HG03457 (cell line): ENCODE results near the gene ULK3.

ENCODE experiments used
- ATAC-seq: cut with Tn5 transposase; IDR thresholded peaks from one replicate; pipeline ENCODE4 v1.9.1; 2021; ENCODE audit warnings: moderate number of reproducible peaks; ENCODE audit not compliant: unreplicated experiment

ULK3 gene

GRCh38 chr15:74824976-74825375 lies 18.0 kb downstream of the ULK3 start:
- no peak for ATAC-seq

- no peak for ATAC-seq
These were observed 19.6 kb downstream of the ULK3 start for GRCh38 chr15:74823324-74823723.

- no peak for ATAC-seq
These were observed 20.7 kb downstream of the ULK3 start for GRCh38 chr15:74822233-74822632.

GRCh38 chr15:74821790-74822158 lies 21.2 kb downstream of the ULK3 start:
- ATAC-seq = no peak

- ATAC-seq = no peak
These were observed 21.7 kb downstream of the ULK3 start for GRCh38 chr15:74821091-74821789.

- ATAC-seq = no peak
These were observed 22.9 kb downstream of the ULK3 start for GRCh38 chr15:74820056-74820455.

GRCh38 chr15:74817370-74817737 lies 25.6 kb downstream of the ULK3 start:
- no peak for ATAC-seq

- ATAC-seq = no peak
These were observed 26.2 kb downstream of the ULK3 start for GRCh38 chr15:74816624-74817369.

GRCh38 chr15:74815961-74816360 lies 27.0 kb downstream of the ULK3 start:
- no peak for ATAC-seq

- no peak for ATAC-seq
These were observed 27.6 kb downstream of the ULK3 start for GRCh38 chr15:74815121-74815934.

- no peak for ATAC-seq
These were observed 30.4 kb downstream of the ULK3 start, which contains the start of gene LMAN1L for GRCh38 chr15:74812533-74812932. LMAN1L (plus strand) TSS chr15:74812835; CDS start chr15:74812855, 20 bp downstream.

- ATAC-seq = no peak
These were observed 33.0 kb downstream of the ULK3 start for GRCh38 chr15:74809956-74810355.

GRCh38 chr15:74809242-74809641 lies 33.7 kb downstream of the ULK3 start:
- no peak for ATAC-seq

- no peak for ATAC-seq
These were observed 34.1 kb downstream of the ULK3 start for GRCh38 chr15:74808840-74809229.

GRCh38 chr15:74808078-74808839 lies 34.7 kb downstream of the ULK3 start:
- ATAC-seq = no peak

GRCh38 chr15:74807282-74807681 lies 35.7 kb downstream of the ULK3 start:
- no peak for ATAC-seq

GRCh38 chr15:74804935-74805334 lies 38.0 kb downstream of the ULK3 start:
- ATAC-seq = no peak

- no peak for ATAC-seq
These were observed 40.0 kb downstream of the ULK3 start for GRCh38 chr15:74802862-74803447.

GRCh38 chr15:74802290-74802689 lies 40.7 kb downstream of the ULK3 start:
- ATAC-seq = no peak

GRCh38 chr15:74801311-74801997 lies 41.5 kb downstream of the ULK3 start:
- ATAC-seq = no peak
